Muscle of arm (tissue), 12 donors: ENCODE data around the gene ZNF84. TPM values are rescaled to one million over a fixed set of nuclear protein-coding genes. Genes with fewer than 3 reads are reported as not detected.

Experiments used
- DNase-seq: peaks from one replicate; pipeline ENCODE4 v3.0.0-alpha.2; 2013
- polyA plus RNA-seq, 12 donors: library from polyadenylated mRNA; unstranded; fragments of 120-200 nt; gene quantifications; one replicate each; pipeline ENCODE4 v1.2.1, GENCODE V29; 2013; ENCODE audit not compliant: insufficient read length in 12 of 12

The ZNF84 gene
- polyA plus RNA-seq, 12 donors, result 26.7 to 53.1 (median 32.8) TPM; not detected in 1

DNA sequence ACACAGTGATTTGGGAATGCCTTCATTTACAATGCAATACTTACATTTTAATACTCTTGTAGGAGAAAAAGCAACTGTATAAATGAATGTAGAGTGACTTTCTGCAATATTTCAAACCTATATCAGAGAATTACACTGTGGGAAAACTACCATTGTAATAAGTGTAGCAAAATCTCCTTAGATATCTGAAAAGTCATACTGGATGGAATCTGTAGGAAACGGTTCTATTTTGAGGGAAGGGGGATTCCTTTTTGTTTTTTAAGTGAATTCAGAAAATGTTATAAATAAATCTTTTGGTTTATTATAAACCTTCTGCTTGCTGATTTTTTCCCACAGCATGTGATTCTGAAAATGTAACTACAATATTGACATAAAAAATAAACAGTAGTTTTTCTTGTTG lies 69.8 kb downstream of the ZNF84 start:
- no peak for DNase-seq

GRCh38 chr12:133108150-133108549 lies 70.8 kb downstream of the ZNF84 start:
- no peak for DNase-seq

Other genes with a start within 250 kb of the ZNF84 start
- gene GOLGA3, start 208.6 kb upstream of the ZNF84 start, polyA plus RNA-seq, result 10 to 100 TPM in 11 of 12 donors, not detected in 1; 29.6 to 59.2 (median 43.8) TPM
- gene CHFR, start 149.9 kb upstream of the ZNF84 start, polyA plus RNA-seq, result 10 to 100 TPM in 11 of 12 donors, not detected in 1; 14.0 to 31.7 (median 20.6) TPM
- gene ZNF605, start 81.2 kb upstream of the ZNF84 start, polyA plus RNA-seq, result 10 to 100 TPM in 11 of 12 donors, not detected in 1; 10.3 to 23.0 (median 14.9) TPM
- gene ZNF26, start 51.1 kb upstream of the ZNF84 start, polyA plus RNA-seq, result 10 to 100 TPM in 3 of 12 donors, 1 to 10 TPM in 8, not detected in 1; 6.0 to 10.8 (median 9.0) TPM
- gene ZNF140, start 43.4 kb downstream of the ZNF84 start, polyA plus RNA-seq, result 10 to 100 TPM in 10 of 12 donors, 1 to 10 TPM in 1, not detected in 1; 9.4 to 23.0 (median 16.3) TPM
- gene ZNF891, start 92.8 kb downstream of the ZNF84 start, polyA plus RNA-seq, result 1 to 10 TPM in 11 of 12 donors, not detected in 1; 1.2 to 4.4 (median 2.1) TPM
- gene ZNF10, start 93.1 kb downstream of the ZNF84 start, polyA plus RNA-seq, result 10 to 100 TPM in 2 of 12 donors, 1 to 10 TPM in 9, not detected in 1; 3.1 to 11.2 (median 6.8) TPM
- 10 to 100 TPM in 8 of 12 donors, 1 to 10 TPM in 3, not detected in 1; 8.2 to 23.8 (median 11.1) TPM for gene ZNF268, start 144.0 kb downstream of the ZNF84 start, polyA plus RNA-seq
- gene ANHX, start 198.4 kb downstream of the ZNF84 start, polyA plus RNA-seq, result not detected